Omental fat pad (tissue), 4 donors: ENCODE results near the gene FSTL4. TPM values are rescaled to one million over a fixed set of nuclear protein-coding genes. Genes with fewer than 3 reads are reported as not detected.

ENCODE experiments used
- ATAC-seq: fragments of 150-250 bp; one replicate; pipeline ENCODE4 v1.9.1; 2016; ENCODE audit warnings: mild to moderate bottlenecking, moderate library complexity; ENCODE audit not compliant: low FRiP score
- DNase-seq: peaks from one replicate; pipeline ENCODE4 v3.0.0-alpha.2; 2019; ENCODE audit warnings: low spot score
- CTCF ChIP-seq, 3 donors: fragments of 450-650 bp; IDR thresholded peaks; one replicate each; pipeline ENCODE4 v1.5.1; 2016 to 2017; ENCODE audit warnings: antibody characterized with exemption in 3 of 3, mild to moderate bottlenecking in 3 of 3, moderate library complexity in 2 of 3
- total RNA-seq, 4 donors: library from RNA; depleted of rRNA; stranded (reverse); fragments of >200 nt; gene quantifications; one replicate each; pipeline ENCODE4 v1.1.0, GENCODE V29; 2016

Gene FSTL4
- total RNA-seq, 4 donors from 2014 or later: 0.32 TPM; not detected in 3

GRCh38 chr5:133368916-133369783 lies 243.2 kb downstream of the FSTL4 start:
- TF ChIP-seq CTCF (IDR thresholded peaks at IDR 0.05): no peak

GRCh38 chr5:133367984-133368383 lies 244.4 kb downstream of the FSTL4 start:
- TF ChIP-seq CTCF (IDR thresholded peaks at IDR 0.05): no peak
- DNase-seq (no peak), ATAC-seq (no peak)

More at GRCh38 chr5:133368916-133369783, 243.2 kb downstream of the FSTL4 start:
- ATAC-seq (no peak), DNase-seq (no peak)

GRCh38 chr5:133367071-133367786 lies 245.1 kb downstream of the FSTL4 start:
- ATAC-seq (no peak), DNase-seq (no peak)
- TF ChIP-seq CTCF (IDR thresholded peaks at IDR 0.05): no peak

- DNase-seq: no peak
- TF ChIP-seq CTCF (IDR thresholded peaks at IDR 0.05): no peak
- no peak for ATAC-seq
Measured at GRCh38 chr5:133366438-133366837, 245.9 kb downstream of the FSTL4 start.

GRCh38 chr5:133365738-133366137 lies 246.6 kb downstream of the FSTL4 start:
- no peak for TF ChIP-seq CTCF (IDR thresholded peaks at IDR 0.05)
- ATAC-seq (no peak), DNase-seq (no peak)

GRCh38 chr5:133364936-133365707 lies 247.2 kb downstream of the FSTL4 start:
- ATAC-seq: no peak

More at GRCh38 chr5:133364936-133365707, 247.2 kb downstream of the FSTL4 start:
- DNase-seq: no peak
- TF ChIP-seq CTCF (IDR thresholded peaks at IDR 0.05): no peak
